Endothelial cell of umbilical vein (primary cell): ENCODE data around the gene CRTAP. TPM values are rescaled to one million over a fixed set of nuclear protein-coding genes. Genes with fewer than 3 reads are reported as not detected.

ENCODE experiments used
- BruUV-seq: library from RNA; stranded (reverse); fragments of 400-500 nt; replicated peaks from 2 replicates; lab custom pipeline; 2021; lab: Mats Ljungman, UMichigan
- CTCF ChIA-PET: fragments of 300-600, 350-600 bp; sonication (Branson Sonifier 250); formaldehyde crosslinking; loops from one replicate; lab custom pipeline; 2021; ENCODE audit warnings: antibody characterized with exemption, inconsistent platforms; lab: Charles Lee
- POLR2A ChIA-PET: fragments of 300-600, 350-600 bp; sonication (Branson Sonifier 250); formaldehyde crosslinking; loops from one replicate; lab custom pipeline; 2021; ENCODE audit warnings: antibody characterized with exemption, inconsistent platforms; lab: Charles Lee
- DNase-seq: peaks from one replicate; pipeline ENCODE4 v3.0.0-alpha.2; 2011; ENCODE audit warnings: low read depth, low spot score
- FAIRE-seq: peaks from 2 replicates; lab custom pipeline; 2011; peaks lifted over from hg19 to GRCh38; lab: Jason Lieb, UNC
- H2AFZ ChIP-seq: 2 replicates; pipeline ENCODE4 v1.6.0; 2012; ENCODE audit warnings: low read depth, low read length, control low read depth, inconsistent platforms
- H3K27ac ChIP-seq: 2 replicates; pipeline ENCODE4 v1.5.1; 2011; ENCODE audit warnings: low read depth, mild to moderate bottlenecking, control low read depth, low read length, moderate library complexity; ENCODE audit not compliant: insufficient read depth
- H3K27me3 ChIP-seq, 2 experiments: 2 replicates each; pipeline versions ENCODE4 v1.6.0 to v1.6.1; 2011; ENCODE audit warnings: low read length in 2 of 2, mixed read lengths in 1 of 2; ENCODE audit not compliant: control insufficient read depth in 2 of 2, insufficient read depth in 2 of 2
- H3K36me3 ChIP-seq, 2 experiments: 2 replicates in 1 of 2; 3 replicates in 1 of 2; pipeline ENCODE4 v1.5.1; 2011; ENCODE audit warnings: low read length in 2 of 2, mild to moderate bottlenecking in 1 of 2, moderate library complexity in 1 of 2; ENCODE audit not compliant: control insufficient read depth in 2 of 2, insufficient read depth in 2 of 2; ENCODE audit errors: extremely low read depth in 1 of 2
- H3K4me1 ChIP-seq: 3 replicates; pipeline ENCODE4 v1.5.1; 2011; ENCODE audit warnings: mild to moderate bottlenecking, low read length; ENCODE audit not compliant: control insufficient read depth, insufficient read depth; ENCODE audit errors: extremely low read depth
- H3K4me2 ChIP-seq: 2 replicates; pipeline ENCODE4 v1.6.1; 2011; ENCODE audit warnings: low read length, control low read depth, mixed read lengths; ENCODE audit not compliant: insufficient read depth
- H3K4me3 ChIP-seq, 3 experiments: fragments of 200-600 bp in 1 of 3; sonication (generic), shearing (Covaris generic) in 1 of 3; replicated peaks in 1 of 3; 2 replicates each; pipeline ENCODE4 v1.5.1; 2011 to 2016; ENCODE audit warnings: control low read depth in 3 of 3, low read length in 3 of 3, mild to moderate bottlenecking in 2 of 3, inconsistent platforms in 1 of 3, low read depth in 1 of 3, moderate library complexity in 1 of 3; ENCODE audit not compliant: insufficient read depth in 1 of 3
- H3K79me2 ChIP-seq: 2 replicates; pipeline ENCODE4 v1.6.0; 2012; ENCODE audit warnings: low read length, inconsistent platforms; ENCODE audit not compliant: control insufficient read depth, insufficient read depth
- H3K9ac ChIP-seq: replicated peaks from 2 replicates; pipeline ENCODE3; 2011; ENCODE audit warnings: low read length, control low read depth; ENCODE audit not compliant: insufficient read depth; ENCODE audit errors: extremely low read depth
- H3K9me1 ChIP-seq: replicated peaks from 3 replicates; pipeline ENCODE4 v1.6.0; 2011; ENCODE audit warnings: mild to moderate bottlenecking, low read length; ENCODE audit not compliant: control insufficient read depth, insufficient read depth; ENCODE audit errors: extremely low read depth
- H3K9me3 ChIP-seq: replicated peaks from 2 replicates; pipeline ENCODE4 v1.5.1; 2012; ENCODE audit warnings: low read length, inconsistent platforms; ENCODE audit not compliant: control insufficient read depth, insufficient read depth
- H4K20me1 ChIP-seq: replicated peaks from 2 replicates; pipeline ENCODE3; 2011; ENCODE audit warnings: mild to moderate bottlenecking, low read length; ENCODE audit not compliant: control insufficient read depth, insufficient read depth; ENCODE audit errors: extremely low read depth
- CTCF ChIP-seq, 2 donors: IDR thresholded peaks; 1 replicate in 1 of 2; 2 replicates in 1 of 2; pipeline ENCODE4 v1.5.1; 2011; ENCODE audit warnings: low read length in 2 of 2, mild to moderate bottlenecking in 2 of 2, moderate library complexity in 2 of 2, control low read depth in 1 of 2, inconsistent platforms in 1 of 2, low read depth in 1 of 2; ENCODE audit not compliant: insufficient read depth in 1 of 2; ENCODE audit errors: extremely low read depth in 1 of 2
- EZH2 ChIP-seq: IDR thresholded peaks from 2 replicates; pipeline ENCODE4 v1.6.1; 2012; ENCODE audit warnings: borderline replicate concordance, low read depth, mild to moderate bottlenecking, moderate library complexity, low read length, inconsistent platforms; ENCODE audit not compliant: severe bottlenecking
- FOS ChIP-seq: IDR thresholded peaks from 2 replicates; pipeline ENCODE4 v1.6.1; 2011; ENCODE audit warnings: mild to moderate bottlenecking, low read length, moderate library complexity, borderline replicate concordance; ENCODE audit not compliant: insufficient read depth
- GATA2 ChIP-seq: IDR thresholded peaks from 2 replicates; pipeline ENCODE4 v1.7.0; 2011; ENCODE audit warnings: low read depth, mild to moderate bottlenecking, moderate library complexity, mixed read lengths, low read length; ENCODE audit not compliant: insufficient read length, insufficient read depth
- JUN ChIP-seq: IDR thresholded peaks from 2 replicates; pipeline ENCODE4 v1.6.1; 2011; ENCODE audit warnings: borderline replicate concordance, low read depth; ENCODE audit not compliant: insufficient read length, insufficient read depth
- MYC ChIP-seq: IDR thresholded peaks from one replicate; pipeline ENCODE4 v1.6.1; 2011; ENCODE audit warnings: mild to moderate bottlenecking, low read depth, low read length
- POLR2A ChIP-seq: IDR thresholded peaks from 2 replicates; pipeline ENCODE4 v1.6.1; 2012; ENCODE audit warnings: low read depth, mild to moderate bottlenecking, control low read depth, low read length
- POLR2AphosphoS5 ChIP-seq: IDR thresholded peaks from 2 replicates; pipeline ENCODE4 v1.6.1; 2012; ENCODE audit warnings: low read depth, mild to moderate bottlenecking, control low read depth, low read length, moderate library complexity; ENCODE audit not compliant: insufficient read depth
- dilution Hi-C: fragments of 300-500 bp; cut with MboI; formaldehyde crosslinking; loops from one replicate; pipeline ENCODE4 v1.15.0; 2019; ENCODE audit warnings: low sequenced_read_pairs; ENCODE audit not compliant: extremely low pct_ligation_motif_present
- intact Hi-C: fragments of 100-400 bp; cut with micrococcal nuclease; formaldehyde crosslinking; loops from one replicate; pipeline ENCODE4 v1.10.0; 2022
- polyA plus RNA-seq, 4 experiments: library from polyadenylated mRNA; depleted of rRNA in 3 of 4; stranded (reverse) in 3 of 4; unstranded in 1 of 4; fragments of >200 nt; gene quantifications; 2 replicates each; pipeline versions ENCODE4 v1.2.1 to v1.2.3, GENCODE V29; 2011 to 2012; ENCODE audit warnings: missing spikeins in 1 of 4
- total RNA-seq: library from RNA; stranded (reverse); gene quantifications from 2 replicates; pipeline ENCODE4 v1.2.3, GENCODE V29; 2021
- TF ChIP-seq, protein P1 (sequence below): IDR thresholded peaks from 2 replicates; pipeline ENCODE4 v1.6.1; 2011; ENCODE audit not compliant: insufficient read depth, insufficient read length

CRTAP gene
- total and polyA plus RNA-seq, 2 donors (not counting 3 experiments of a cell fraction or from before 2014, with no cell fraction given): 204 to 213 TPM

- Histone ChIP-seq H3K9me1 (no peaks in the 10 kb centered on the region), H3K9me3 (no peaks in the 10 kb centered on the region), H3K4me3 (no peak overlapping the region), H4K20me1 (no peaks in the 10 kb centered on the region), H3K36me3 (no peaks in the 10 kb centered on the region), H3K27me3 (no peaks in the 10 kb centered on the region), H3K79me2 (no peaks in the 10 kb centered on the region), H3K9ac (no peak overlapping the region), H3K4me2 (no peak overlapping the region), H3K4me1 (no peaks in the 10 kb centered on the region), H3K27ac (no peak overlapping the region), H2AFZ (no peak overlapping the region)
- DNase-seq (peak; percentile 15), FAIRE-seq (peak; percentile 46)
- ChIA-PET POLR2A (no interaction called here), CTCF (interaction anchor here (1.3 to 1.7 kb wide), 2 partner anchors 63 to 178 kb away, joined by 4 to 7 read pairs; no protein-coding TSS in a partner anchor)
- dilution Hi-C loops: no loop called here
- no TSS peak for BruUV-seq
- TF ChIP-seq, protein P1, sequence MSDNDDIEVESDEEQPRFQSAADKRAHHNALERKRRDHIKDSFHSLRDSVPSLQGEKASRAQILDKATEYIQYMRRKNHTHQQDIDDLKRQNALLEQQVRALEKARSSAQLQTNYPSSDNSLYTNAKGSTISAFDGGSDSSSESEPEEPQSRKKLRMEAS: no peak
- intact Hi-C loops: no loop called here
Observed at GRCh38 chr3:33194303-33194702, 80.5 kb downstream of the CRTAP start.

- TF ChIP-seq MYC: no peak
- TF ChIP-seq POLR2AphosphoS5: no peak
- TF ChIP-seq EZH2: no peak
- no peak for TF ChIP-seq CTCF (IDR thresholded peaks at IDR 0.05; ENCODE audit: extremely low read depth in 1 of 2, insufficient read depth in 1 of 2, low read depth in 1 of 2, low read length in 2 of 2)
- TF ChIP-seq JUN: no peak
- no peak for TF ChIP-seq FOS
- no peak for TF ChIP-seq GATA2
- TF ChIP-seq POLR2A: no peak
- TF ChIP-seq, protein P1: no peak
- Histone ChIP-seq H3K4me3 (no peak overlapping the region), H3K79me2 (no peaks in the 10 kb centered on the region), H3K9me3 (no peaks in the 10 kb centered on the region), H3K9me1 (no peaks in the 10 kb centered on the region), H3K9ac (no peak overlapping the region), H4K20me1 (no peaks in the 10 kb centered on the region), H3K4me2 (no peak overlapping the region), H3K27ac (no peak overlapping the region), H3K27me3 (no peaks in the 10 kb centered on the region), H3K36me3 (no peaks in the 10 kb centered on the region), H3K4me1 (no peaks in the 10 kb centered on the region), H2AFZ (no peak overlapping the region)
- DNase-seq (no peak), FAIRE-seq (no peak)
- ChIA-PET CTCF (interaction anchor here (1.2 to 2.0 kb wide), 4 partner anchors 21 to 176 kb away, joined by 3 to 7 read pairs (median 4); no protein-coding TSS in a partner anchor), POLR2A (no interaction called here)
- no TSS peak for BruUV-seq
- intact Hi-C loops (no loop called here), dilution Hi-C loops (no loop called here)
Observed at GRCh38 chr3:33196538-33196937, 82.7 kb downstream of the CRTAP start.
